HL-60 (cell line): Measurements from ENCODE around the gene PTPRU.

Experiments
- GABPA ChIP-seq: IDR thresholded peaks from 2 replicates; pipeline ENCODE4 v1.6.1; 2012; ENCODE audit warnings: low read depth
- TF ChIP-seq, protein P1 (sequence below): IDR thresholded peaks from 2 replicates; pipeline ENCODE4 v1.6.1; 2012; ENCODE audit warnings: low read depth; ENCODE audit not compliant: insufficient replicate concordance

GRCh38 chr1:29285771-29286170 lies 49.4 kb downstream of the PTPRU start:
- TF ChIP-seq, protein P1, sequence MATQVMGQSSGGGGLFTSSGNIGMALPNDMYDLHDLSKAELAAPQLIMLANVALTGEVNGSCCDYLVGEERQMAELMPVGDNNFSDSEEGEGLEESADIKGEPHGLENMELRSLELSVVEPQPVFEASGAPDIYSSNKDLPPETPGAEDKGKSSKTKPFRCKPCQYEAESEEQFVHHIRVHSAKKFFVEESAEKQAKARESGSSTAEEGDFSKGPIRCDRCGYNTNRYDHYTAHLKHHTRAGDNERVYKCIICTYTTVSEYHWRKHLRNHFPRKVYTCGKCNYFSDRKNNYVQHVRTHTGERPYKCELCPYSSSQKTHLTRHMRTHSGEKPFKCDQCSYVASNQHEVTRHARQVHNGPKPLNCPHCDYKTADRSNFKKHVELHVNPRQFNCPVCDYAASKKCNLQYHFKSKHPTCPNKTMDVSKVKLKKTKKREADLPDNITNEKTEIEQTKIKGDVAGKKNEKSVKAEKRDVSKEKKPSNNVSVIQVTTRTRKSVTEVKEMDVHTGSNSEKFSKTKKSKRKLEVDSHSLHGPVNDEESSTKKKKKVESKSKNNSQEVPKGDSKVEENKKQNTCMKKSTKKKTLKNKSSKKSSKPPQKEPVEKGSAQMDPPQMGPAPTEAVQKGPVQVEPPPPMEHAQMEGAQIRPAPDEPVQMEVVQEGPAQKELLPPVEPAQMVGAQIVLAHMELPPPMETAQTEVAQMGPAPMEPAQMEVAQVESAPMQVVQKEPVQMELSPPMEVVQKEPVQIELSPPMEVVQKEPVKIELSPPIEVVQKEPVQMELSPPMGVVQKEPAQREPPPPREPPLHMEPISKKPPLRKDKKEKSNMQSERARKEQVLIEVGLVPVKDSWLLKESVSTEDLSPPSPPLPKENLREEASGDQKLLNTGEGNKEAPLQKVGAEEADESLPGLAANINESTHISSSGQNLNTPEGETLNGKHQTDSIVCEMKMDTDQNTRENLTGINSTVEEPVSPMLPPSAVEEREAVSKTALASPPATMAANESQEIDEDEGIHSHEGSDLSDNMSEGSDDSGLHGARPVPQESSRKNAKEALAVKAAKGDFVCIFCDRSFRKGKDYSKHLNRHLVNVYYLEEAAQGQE: no peak
- no peak for TF ChIP-seq GABPA
